ENCODE measurements around the gene TMEM235.

Gene TMEM235

GRCh38 chr17:78230996-78231935 is at the start of gene TMEM235:
TSS of gene TMEM235 (plus strand) at chr17:78231631. CDS start at chr17:78232024, 393 bp downstream.
- no peak for DNase-seq (ENCODE audit: low read depth in 2 of 3, low spot score in 2 of 3)

- no peak for DNase-seq (ENCODE audit: low read depth in 2 of 3, low spot score in 2 of 3)
Observed at GRCh38 chr17:78182504-78182903, 48.9 kb upstream of the TMEM235 start.

- no peak for DNase-seq (ENCODE audit: low read depth in 2 of 3, low spot score in 2 of 3)
Observed at GRCh38 chr17:78183916-78184315, 47.5 kb upstream of the TMEM235 start.

GRCh38 chr17:78184351-78184750 is 47.1 kb upstream of the TMEM235 start:
- no peak for DNase-seq (ENCODE audit: low read depth in 2 of 3, low spot score in 2 of 3)

GRCh38 chr17:78184868-78185267 is 46.6 kb upstream of the TMEM235 start:
- no peak for DNase-seq (ENCODE audit: low read depth in 2 of 3, low spot score in 2 of 3)

- DNase-seq (ENCODE audit: low read depth in 2 of 3, low spot score in 2 of 3) = no peak
Observed at GRCh38 chr17:78185981-78186691, 45.3 kb upstream of the TMEM235 start.

GRCh38 chr17:78186692-78187595 is 44.5 kb upstream of the TMEM235 start, which contains the start of the genes AFMID and TK1:
TSS of gene AFMID (plus strand) at chr17:78187362. CDS start at chr17:78187371, 9 bp downstream.
TSS of gene TK1 (minus strand) at chr17:78187052. CDS start at chr17:78186994, 58 bp downstream.
- peak; percentile 92 to 98 (median 95) for DNase-seq (ENCODE audit: low read depth in 2 of 3, low spot score in 2 of 3)

- no peak for DNase-seq (ENCODE audit: low read depth in 2 of 3, low spot score in 2 of 3)
Observed at GRCh38 chr17:78196716-78197115, 34.7 kb upstream of the TMEM235 start.

GRCh38 chr17:78197147-78197832 is 34.1 kb upstream of the TMEM235 start:
- DNase-seq (ENCODE audit: low read depth in 2 of 3, low spot score in 2 of 3) = no peak

GRCh38 chr17:78200451-78200850 is 31.0 kb upstream of the TMEM235 start:
- DNase-seq (ENCODE audit: low read depth in 2 of 3, low spot score in 2 of 3) = no peak

GRCh38 chr17:78202666-78203065 is 28.8 kb upstream of the TMEM235 start:
- no peak for DNase-seq (ENCODE audit: low read depth in 2 of 3, low spot score in 2 of 3)

GRCh38 chr17:78204387-78205123 is 26.9 kb upstream of the TMEM235 start:
- DNase-seq (ENCODE audit: low read depth in 2 of 3, low spot score in 2 of 3) = no peak

- no peak for DNase-seq (ENCODE audit: low read depth in 2 of 3, low spot score in 2 of 3)
Observed at GRCh38 chr17:78205124-78205775, 26.2 kb upstream of the TMEM235 start.

- no peak for DNase-seq (ENCODE audit: low read depth in 2 of 3, low spot score in 2 of 3)
Observed at GRCh38 chr17:78206298-78206697, 25.1 kb upstream of the TMEM235 start.

- DNase-seq (ENCODE audit: low read depth in 2 of 3, low spot score in 2 of 3) = no peak
Observed at GRCh38 chr17:78208486-78208885, 22.9 kb upstream of the TMEM235 start.

GRCh38 chr17:78210111-78210510 is 21.3 kb upstream of the TMEM235 start:
- DNase-seq (ENCODE audit: low read depth in 2 of 3, low spot score in 2 of 3) = no peak

GRCh38 chr17:78211032-78211431 is 20.4 kb upstream of the TMEM235 start:
- no peak for DNase-seq (ENCODE audit: low read depth in 2 of 3, low spot score in 2 of 3)

GRCh38 chr17:78214016-78214705 is 17.3 kb upstream of the TMEM235 start, which contains the start of gene BIRC5:
TSS of gene BIRC5 (plus strand) at chr17:78214253. CDS start at chr17:78214317, 64 bp downstream.
- peak; percentile 79 to 89 (median 81) for DNase-seq (ENCODE audit: low read depth in 2 of 3, low spot score in 2 of 3)

Data from activated CD8-positive, alpha-beta memory T cell treated with anti-CD3 and anti-CD28 coated beads for 48 hours (primary cell).